Tibial nerve (tissue), 4 donors: ENCODE data around the gene ALK.

ENCODE experiments used
- CTCF ChIP-seq, 5 experiments: fragments of 200-600 bp in 3 of 5; fragments of 450-650 bp in 2 of 5; sonication (generic) in 3 of 5; IDR thresholded peaks; one replicate each; pipeline ENCODE4 v1.5.1; 2016 to 2019; ENCODE audit warnings: antibody characterized with exemption in 5 of 5, mild to moderate bottlenecking in 3 of 5, moderate library complexity in 2 of 5
- EP300 ChIP-seq, 2 donors: sonication (generic); formaldehyde crosslinking; IDR thresholded peaks; one replicate each; pipeline ENCODE4 v1.6.1; 2017; ENCODE audit warnings: antibody characterized with exemption in 2 of 2, mild to moderate bottlenecking in 1 of 2

- TF ChIP-seq CTCF (IDR thresholded peaks at IDR 0.05) = no peak
- TF ChIP-seq EP300 (IDR thresholded peaks at IDR 0.05) = no peak
Observed at GRCh38 chr2:29640360-29640759, 281.0 kb downstream of the ALK start.
